Measurements from ENCODE around the gene ME1. TPM values are rescaled to one million over a fixed set of nuclear protein-coding genes. Genes with fewer than 3 reads are reported as not detected.
"Not testable (repeated sequence)": the region's sequence is repeated elsewhere in the genome, so short reads cannot be mapped to it uniquely, and the experiment has no call there.

ME1 gene
- total RNA-seq, 4 donors from 2014 or later, result 12.8 to 40.5 (median 28.4) TPM

DNA sequence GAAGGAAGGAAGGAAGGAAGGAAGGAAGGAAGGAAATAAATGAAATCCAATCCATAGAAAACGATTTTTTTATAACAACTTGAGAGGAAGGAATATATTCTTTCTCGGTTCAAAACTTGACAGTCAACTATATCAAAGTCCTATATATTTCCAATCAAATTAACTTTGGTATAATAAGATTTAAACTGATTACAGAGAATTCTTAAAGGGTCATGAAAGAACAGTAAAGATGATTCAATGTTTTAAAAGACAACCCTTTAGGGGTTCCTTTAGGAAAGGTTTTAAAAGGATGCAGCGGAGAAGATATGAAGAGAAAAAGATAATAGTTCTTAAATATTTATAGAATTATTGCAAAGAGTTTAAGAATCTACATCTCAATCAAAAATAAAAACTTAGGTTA, 61.2 kb downstream of the ME1 start:
- TF ChIP-seq POLR2AphosphoS5 (IDR thresholded peaks at IDR 0.05) (no peak), EP300 (IDR thresholded peaks at IDR 0.05) (no peak), POLR2A (IDR thresholded peaks at IDR 0.05) (no peak)
- TF ChIP-seq, protein P1, sequence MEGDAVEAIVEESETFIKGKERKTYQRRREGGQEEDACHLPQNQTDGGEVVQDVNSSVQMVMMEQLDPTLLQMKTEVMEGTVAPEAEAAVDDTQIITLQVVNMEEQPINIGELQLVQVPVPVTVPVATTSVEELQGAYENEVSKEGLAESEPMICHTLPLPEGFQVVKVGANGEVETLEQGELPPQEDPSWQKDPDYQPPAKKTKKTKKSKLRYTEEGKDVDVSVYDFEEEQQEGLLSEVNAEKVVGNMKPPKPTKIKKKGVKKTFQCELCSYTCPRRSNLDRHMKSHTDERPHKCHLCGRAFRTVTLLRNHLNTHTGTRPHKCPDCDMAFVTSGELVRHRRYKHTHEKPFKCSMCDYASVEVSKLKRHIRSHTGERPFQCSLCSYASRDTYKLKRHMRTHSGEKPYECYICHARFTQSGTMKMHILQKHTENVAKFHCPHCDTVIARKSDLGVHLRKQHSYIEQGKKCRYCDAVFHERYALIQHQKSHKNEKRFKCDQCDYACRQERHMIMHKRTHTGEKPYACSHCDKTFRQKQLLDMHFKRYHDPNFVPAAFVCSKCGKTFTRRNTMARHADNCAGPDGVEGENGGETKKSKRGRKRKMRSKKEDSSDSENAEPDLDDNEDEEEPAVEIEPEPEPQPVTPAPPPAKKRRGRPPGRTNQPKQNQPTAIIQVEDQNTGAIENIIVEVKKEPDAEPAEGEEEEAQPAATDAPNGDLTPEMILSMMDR (IDR thresholded peaks at IDR 0.05), result no peak

GRCh38 chr6:83368577-83368976, 62.3 kb downstream of the ME1 start:
- H3K4me3 ChIP-seq, result no peak overlapping the region
- no peaks in the 10 kb centered on the region for H3K27me3 ChIP-seq
- TF ChIP-seq POLR2A (IDR thresholded peaks at IDR 0.05), result no peak
- TF ChIP-seq, protein P1 (IDR thresholded peaks at IDR 0.05), result no peak
- no peak for TF ChIP-seq EP300 (IDR thresholded peaks at IDR 0.05)
- TF ChIP-seq POLR2AphosphoS5 (IDR thresholded peaks at IDR 0.05), result no peak
- no peaks in the 10 kb centered on the region for H3K36me3 ChIP-seq
- DNase-seq (ENCODE audit: low spot score in 2 of 2), result no peak
- H3K9me3 ChIP-seq, result no peaks in the 10 kb centered on the region
- no peak overlapping the region for H3K27ac ChIP-seq
- H3K4me1 ChIP-seq, result no peaks in the 10 kb centered on the region

More for the DNA sequence above, 61.2 kb downstream of the ME1 start:
- Histone ChIP-seq H3K9me3 (no peaks in the 10 kb centered on the region), H3K4me1 (no peaks in the 10 kb centered on the region), H3K4me3 (no peak overlapping the region), H3K36me3 (no peaks in the 10 kb centered on the region), H3K27me3 (no peaks in the 10 kb centered on the region), H3K27ac (no peak overlapping the region)
- no peak for DNase-seq (ENCODE audit: low spot score in 2 of 2)
- 80% methylated on average over 3 of the region's 3 CpGs for WGBS

- no peaks in the 10 kb centered on the region for H3K4me1 ChIP-seq
- 100% methylated on average over 1 of the region's 1 CpG for WGBS
- no peaks in the 10 kb centered on the region for H3K36me3 ChIP-seq
- no peak overlapping the region for H3K27ac ChIP-seq
- TF ChIP-seq, protein P1 (IDR thresholded peaks at IDR 0.05), result no peak
- TF ChIP-seq EP300 (IDR thresholded peaks at IDR 0.05) (no peak), POLR2A (IDR thresholded peaks at IDR 0.05) (no peak)
- DNase-seq (ENCODE audit: low spot score in 2 of 2), result no peak
- no peaks in the 10 kb centered on the region for H3K27me3 ChIP-seq
- no peak overlapping the region for H3K4me3 ChIP-seq
- no peaks in the 10 kb centered on the region for H3K9me3 ChIP-seq
Observed at GRCh38 chr6:83367104-83367503, 63.7 kb downstream of the ME1 start.

GRCh38 chr6:83365931-83366330, 64.9 kb downstream of the ME1 start:
- Histone ChIP-seq H3K36me3 (no peaks in the 10 kb centered on the region), H3K4me3 (no peak overlapping the region), H3K4me1 (no peaks in the 10 kb centered on the region), H3K27ac (no peak overlapping the region), H3K27me3 (no peaks in the 10 kb centered on the region), H3K9me3 (no peaks in the 10 kb centered on the region)
- TF ChIP-seq, protein P1 (IDR thresholded peaks at IDR 0.05), result no peak
- no peak for TF ChIP-seq POLR2AphosphoS5 (IDR thresholded peaks at IDR 0.05)
- WGBS, result 67% methylated on average over 1 of the region's 1 CpG
- DNase-seq (ENCODE audit: low spot score in 2 of 2), result no peak

DNA sequence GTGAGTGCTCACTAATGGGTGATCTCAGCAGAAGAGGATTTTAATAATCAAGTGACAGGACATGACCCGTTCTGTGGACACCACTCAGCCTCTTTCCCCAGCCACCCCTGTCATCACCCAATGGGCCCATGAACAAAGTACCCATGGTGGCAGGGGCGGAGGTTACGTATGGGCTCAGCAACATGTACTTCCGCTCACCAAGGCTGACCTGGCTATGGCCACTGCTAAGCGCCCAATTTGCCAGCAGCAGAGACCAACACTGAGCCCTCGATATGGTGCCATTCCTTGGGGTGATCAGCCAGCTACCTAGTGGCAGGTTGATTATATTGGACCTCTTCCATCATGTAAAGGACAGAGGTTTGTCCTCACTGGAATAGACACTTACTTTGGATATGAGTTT, 68.5 kb downstream of the ME1 start:
- H3K27me3 ChIP-seq; H3K4me3 ChIP-seq; H3K36me3 ChIP-seq; H3K27ac ChIP-seq; H3K4me1 ChIP-seq; H3K9me3 ChIP-seq; DNase-seq (ENCODE audit: low spot score in 2 of 2): not testable (repeated sequence)
- 98% methylated on average over 6 of the region's 6 CpGs for WGBS

DNA sequence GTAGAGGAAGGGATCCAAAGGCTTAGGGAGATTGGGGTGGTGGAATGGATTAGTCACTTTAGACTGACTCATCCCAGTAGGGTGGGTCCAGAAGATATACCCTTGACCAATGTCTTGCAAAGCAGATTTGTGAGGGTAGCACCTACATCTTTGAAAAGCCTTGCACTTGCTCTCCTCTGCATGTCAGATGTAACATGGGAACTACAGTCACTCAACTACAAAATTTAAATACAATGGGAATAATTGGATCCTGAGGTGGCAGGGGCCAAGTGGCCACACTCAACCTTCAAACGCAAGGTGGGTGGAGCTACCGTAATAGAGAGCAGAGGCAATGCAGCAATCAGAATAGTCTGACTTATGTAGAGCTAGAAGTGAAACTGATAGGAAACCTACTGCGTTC, 71.2 kb downstream of the ME1 start:
- Histone ChIP-seq H3K4me3 (no peak overlapping the region), H3K9me3 (peaks cover 4% of the 10 kb centered on the region), H3K4me1 (no peaks in the 10 kb centered on the region), H3K36me3 (no peaks in the 10 kb centered on the region), H3K27me3 (no peaks in the 10 kb centered on the region), H3K27ac (no peak overlapping the region)
- no peak for TF ChIP-seq EP300 (IDR thresholded peaks at IDR 0.05)
- no peak for TF ChIP-seq POLR2AphosphoS5 (IDR thresholded peaks at IDR 0.05)
- TF ChIP-seq POLR2A (IDR thresholded peaks at IDR 0.05), result no peak
- TF ChIP-seq, protein P1 (IDR thresholded peaks at IDR 0.05), result no peak
- DNase-seq (ENCODE audit: low spot score in 2 of 2), result no peak
- 96% methylated on average over 3 of the region's 3 CpGs for WGBS
